Prostate gland (tissue), 2 donors: Measurements from ENCODE around the gene GAK.

Experiments
- POLR2A ChIP-seq: fragments of 450-650 bp; IDR thresholded peaks from one replicate; pipeline ENCODE4 v1.6.1; 2016; ENCODE audit warnings: antibody characterized with exemption, mild to moderate bottlenecking
- TF ChIP-seq, protein P1 (sequence below), 4 experiments: fragments of 200-600 bp in 2 of 4; fragments of 450-650 bp in 2 of 4; sonication (generic) in 2 of 4; IDR thresholded peaks; 1 replicate in 3 of 4; 2 replicates in 1 of 4; pipeline ENCODE4 v1.5.1; 2016 to 2019; ENCODE audit warnings: antibody characterized with exemption in 4 of 4, mild to moderate bottlenecking in 2 of 4, moderate library complexity in 2 of 4

- TF ChIP-seq, protein P1, sequence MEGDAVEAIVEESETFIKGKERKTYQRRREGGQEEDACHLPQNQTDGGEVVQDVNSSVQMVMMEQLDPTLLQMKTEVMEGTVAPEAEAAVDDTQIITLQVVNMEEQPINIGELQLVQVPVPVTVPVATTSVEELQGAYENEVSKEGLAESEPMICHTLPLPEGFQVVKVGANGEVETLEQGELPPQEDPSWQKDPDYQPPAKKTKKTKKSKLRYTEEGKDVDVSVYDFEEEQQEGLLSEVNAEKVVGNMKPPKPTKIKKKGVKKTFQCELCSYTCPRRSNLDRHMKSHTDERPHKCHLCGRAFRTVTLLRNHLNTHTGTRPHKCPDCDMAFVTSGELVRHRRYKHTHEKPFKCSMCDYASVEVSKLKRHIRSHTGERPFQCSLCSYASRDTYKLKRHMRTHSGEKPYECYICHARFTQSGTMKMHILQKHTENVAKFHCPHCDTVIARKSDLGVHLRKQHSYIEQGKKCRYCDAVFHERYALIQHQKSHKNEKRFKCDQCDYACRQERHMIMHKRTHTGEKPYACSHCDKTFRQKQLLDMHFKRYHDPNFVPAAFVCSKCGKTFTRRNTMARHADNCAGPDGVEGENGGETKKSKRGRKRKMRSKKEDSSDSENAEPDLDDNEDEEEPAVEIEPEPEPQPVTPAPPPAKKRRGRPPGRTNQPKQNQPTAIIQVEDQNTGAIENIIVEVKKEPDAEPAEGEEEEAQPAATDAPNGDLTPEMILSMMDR (IDR thresholded peaks at IDR 0.05): no peak
- no peak for TF ChIP-seq POLR2A
Observed at GRCh38 chr4:965766-966134, 33.6 kb upstream of the GAK start.
